ENCODE measurements around the gene PPP1CA. TPM values are rescaled to one million over a fixed set of nuclear protein-coding genes. Genes with fewer than 3 reads are reported as not detected.

PPP1CA gene
- total RNA-seq, 1 donor from 2014 or later, result 124 TPM

GRCh38 chr11:67352546-67353316, 48.9 kb downstream of the PPP1CA start:
- peak; percentile 65 for DNase-seq (ENCODE audit: low spot score)

DNA sequence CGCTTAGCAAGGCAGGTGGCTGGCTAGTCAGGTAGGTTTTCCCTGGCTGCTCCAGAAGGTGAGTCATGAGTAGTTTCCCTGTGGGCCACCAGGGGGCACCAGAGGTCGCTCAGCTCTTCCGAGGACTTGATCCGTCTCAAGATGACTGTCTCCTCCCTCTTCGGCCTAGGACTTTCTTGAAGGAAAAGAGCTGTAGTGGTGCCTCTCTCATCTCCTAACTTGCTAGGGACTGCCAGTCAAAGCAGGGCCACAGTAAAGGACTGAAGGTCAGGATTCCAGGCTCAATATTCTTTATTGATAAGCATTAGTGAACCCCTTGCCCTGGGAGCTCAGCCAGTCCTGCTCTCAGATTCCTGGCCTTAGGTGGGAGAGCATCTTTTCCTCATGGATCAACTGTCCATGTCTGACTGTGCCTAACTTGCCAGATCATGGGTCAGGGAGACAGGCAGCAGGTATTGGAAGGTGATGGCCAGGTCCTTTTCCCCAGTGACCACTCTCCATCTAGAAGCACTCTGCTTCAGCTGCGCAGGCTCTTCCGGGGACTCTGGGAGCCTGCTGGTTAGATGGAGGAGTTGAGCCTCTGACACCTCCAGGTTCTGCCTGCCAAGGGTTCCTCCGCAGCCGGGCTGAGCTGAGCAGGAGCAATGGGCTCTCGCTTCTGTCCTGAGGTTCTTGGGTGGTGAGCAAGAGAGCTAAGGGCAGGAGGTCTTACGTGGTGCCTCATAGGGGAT, 50.2 kb downstream of the PPP1CA start:
- peak; percentile 76 for DNase-seq (ENCODE audit: low spot score)

GRCh38 chr11:67349928-67350465, 51.7 kb downstream of the PPP1CA start:
- DNase-seq (ENCODE audit: low spot score), result no peak

DNA sequence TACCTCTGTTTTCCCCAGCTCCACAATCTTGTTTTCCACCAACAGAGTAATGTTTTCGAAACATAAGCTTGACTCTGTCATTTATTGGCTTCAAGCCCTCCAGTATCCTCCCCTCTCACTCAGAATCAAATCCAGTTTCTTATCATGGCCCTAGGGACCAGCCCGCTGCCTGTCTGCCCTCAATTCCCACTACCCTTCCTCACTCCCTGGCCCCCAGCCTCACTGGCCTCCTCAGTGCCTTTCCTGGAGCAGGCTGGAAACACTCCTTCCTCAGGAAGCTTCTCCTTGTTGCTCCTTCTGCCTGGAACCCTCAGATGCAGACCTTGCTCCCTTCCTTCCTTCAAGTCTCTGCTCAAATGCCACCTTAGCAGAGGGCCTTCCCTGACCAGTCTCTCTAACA, 52.2 kb downstream of the PPP1CA start:
- DNase-seq (ENCODE audit: low spot score), result no peak

- DNase-seq (ENCODE audit: low spot score), result no peak
These were observed 52.6 kb downstream of the PPP1CA start for GRCh38 chr11:67349036-67349435.

Other genes starting within 250 kb of the PPP1CA start
- 75.9 TPM for gene GRK2, start 135.4 kb downstream of the PPP1CA start, total RNA-seq
- 110 TPM for gene ANKRD13D, start 112.6 kb downstream of the PPP1CA start, total RNA-seq
- 258 TPM for gene SSH3, start 98.3 kb downstream of the PPP1CA start, total RNA-seq
- 57.9 TPM for gene POLD4, start 48.3 kb downstream of the PPP1CA start, total RNA-seq
- gene CLCF1, start 28.3 kb downstream of the PPP1CA start, total RNA-seq, result 1.4 TPM
- 26.1 TPM for gene RAD9A, start 9.9 kb downstream of the PPP1CA start, total RNA-seq
- 3.6 TPM for gene TBC1D10C, start 2.2 kb upstream of the PPP1CA start, total RNA-seq
- 1.3 TPM for gene CARNS1, start 13.8 kb upstream of the PPP1CA start, total RNA-seq
- gene RPS6KB2, start 26.6 kb upstream of the PPP1CA start, total RNA-seq, result 44.8 TPM
- gene PTPRCAP, start 35.8 kb upstream of the PPP1CA start, total RNA-seq, result 6.4 TPM
- 101 TPM for gene CORO1B, start 41.6 kb upstream of the PPP1CA start, total RNA-seq
- not detected for gene GPR152, start 50.9 kb upstream of the PPP1CA start, total RNA-seq
- gene CABP4, start 53.5 kb upstream of the PPP1CA start, total RNA-seq, result 2.8 TPM
- 134 TPM for gene TMEM134, start 67.4 kb upstream of the PPP1CA start, total RNA-seq
- gene AIP, start 81.2 kb upstream of the PPP1CA start, total RNA-seq, result 46.8 TPM
- gene PITPNM1, start 103.5 kb upstream of the PPP1CA start, total RNA-seq, result 41.2 TPM
- gene CDK2AP2, start 106.3 kb upstream of the PPP1CA start, total RNA-seq, result 40.5 TPM
- gene CABP2, start 121.6 kb upstream of the PPP1CA start, total RNA-seq, result not detected
- 771 TPM for gene GSTP1, start 182.0 kb upstream of the PPP1CA start, total RNA-seq
- gene NDUFV1, start 205.1 kb upstream of the PPP1CA start, total RNA-seq, result 199 TPM
- 6.9 TPM for gene NUDT8, start 228.1 kb upstream of the PPP1CA start, total RNA-seq
- gene TBX10, start 237.9 kb upstream of the PPP1CA start, total RNA-seq, result not detected
- 0.29 TPM for gene ACY3, start 248.9 kb upstream of the PPP1CA start, total RNA-seq

Measured in ureter (tissue), 1 donor.